Calu3 (cell line): ENCODE measurements around the gene ITCH. TPM values are rescaled to one million over a fixed set of nuclear protein-coding genes. Genes with fewer than 3 reads are reported as not detected.
"Not testable (repeated sequence)": the region's sequence is repeated elsewhere in the genome, so short reads cannot be mapped to it uniquely, and the experiment has no call there.

Source experiments
- BruUV-seq: library from RNA; stranded (reverse); fragments of 400-500 nt; replicated peaks from 2 replicates; lab custom pipeline; 2021; lab: Mats Ljungman, UMichigan
- CTCF ChIA-PET: fragments of 300-600 bp; sonication (Branson Sonifier 250); formaldehyde crosslinking; loops from one replicate; lab custom pipeline; 2022; ENCODE audit warnings: antibody characterized with exemption; lab: Charles Lee
- DNase-seq: peaks from one replicate; pipeline ENCODE4 v3.0.0; 2022
- H3K27ac Mint-ChIP-seq: one replicate; pipeline ENCODE4 v1.8.0; 2022; ENCODE audit warnings: mixed read lengths; ENCODE audit not compliant: unreplicated experiment
- H3K27me3 Mint-ChIP-seq: one replicate; pipeline ENCODE4 v1.8.0; 2022; ENCODE audit warnings: mixed read lengths; ENCODE audit not compliant: unreplicated experiment
- H3K36me3 Mint-ChIP-seq: one replicate; pipeline ENCODE4 v1.8.0; 2022; ENCODE audit warnings: mild to moderate bottlenecking, moderate library complexity, mixed read lengths; ENCODE audit not compliant: insufficient read depth, unreplicated experiment
- H3K4me1 Mint-ChIP-seq: one replicate; pipeline ENCODE4 v1.8.0; 2022; ENCODE audit warnings: mild to moderate bottlenecking, low read depth, mixed read lengths; ENCODE audit not compliant: unreplicated experiment
- H3K4me3 Mint-ChIP-seq: one replicate; pipeline ENCODE4 v1.8.0; 2022; ENCODE audit warnings: mild to moderate bottlenecking, low read depth, moderate library complexity, mixed read lengths; ENCODE audit not compliant: unreplicated experiment
- H3K9me3 Mint-ChIP-seq: one replicate; pipeline ENCODE4 v1.8.0; 2022; ENCODE audit warnings: low read depth, mixed read lengths; ENCODE audit not compliant: unreplicated experiment
- CTCF ChIP-seq: fragments of 200-600 bp; IDR thresholded peaks from one replicate; pipeline ENCODE4 v1.8.0; 2022; ENCODE audit warnings: antibody characterized with exemption; ENCODE audit not compliant: unreplicated experiment
- intact Hi-C: fragments of 100-400 bp; cut with micrococcal nuclease; formaldehyde crosslinking; loops from one replicate; pipeline ENCODE4 v1.10.0; 2022; ENCODE audit not compliant: unreplicated experiment
- total RNA-seq: library from RNA; stranded (reverse); gene quantifications from 2 replicates; pipeline ENCODE4 v1.2.3, GENCODE V29; 2022

The ITCH gene
- total RNA-seq, 1 experiment from 2014 or later = 91.6 TPM

- Mint-ChIP-seq H3K27me3 (no peaks in the 10 kb centered on the region), H3K36me3 (peaks cover 61% of the 10 kb centered on the region), H3K9me3 (no peaks in the 10 kb centered on the region), H3K4me3 (no peak overlapping the region), H3K27ac (no peak overlapping the region), H3K4me1 (peaks cover 50% of the 10 kb centered on the region)
- BruUV-seq = no TSS peak
- CTCF ChIA-PET = interaction anchor here (1.0 kb wide), 1 partner anchor 9 kb away, joined by 3 read pairs; no protein-coding TSS in a partner anchor
- no peak for DNase-seq
- intact Hi-C loops = no loop called here
- TF ChIP-seq CTCF = no peak
Observed at GRCh38 chr20:34367155-34367554, 4.1 kb downstream of the ITCH start.

- H3K27ac Mint-ChIP-seq, H3K9me3 Mint-ChIP-seq, H3K27me3 Mint-ChIP-seq, BruUV-seq, intact Hi-C loops, DNase-seq, H3K4me3 Mint-ChIP-seq: not testable (repeated sequence)
- H3K4me1 Mint-ChIP-seq = peaks cover 42% of the 10 kb centered on the region
- CTCF ChIA-PET = interaction anchor here (0.7 kb wide), 2 partner anchors 62 to 83 kb away, joined by 3 read pairs; no protein-coding TSS in a partner anchor
- H3K36me3 Mint-ChIP-seq = peaks cover 63% of the 10 kb centered on the region
Observed at GRCh38 chr20:34367911-34368310, 4.8 kb downstream of the ITCH start.

- TF ChIP-seq CTCF = no peak
- no TSS peak for BruUV-seq
- H3K27me3 Mint-ChIP-seq = no peaks in the 10 kb centered on the region
- H3K9me3 Mint-ChIP-seq = no peaks in the 10 kb centered on the region
- no peak overlapping the region for H3K4me3 Mint-ChIP-seq
- peaks cover 63% of the 10 kb centered on the region for H3K36me3 Mint-ChIP-seq
- H3K27ac Mint-ChIP-seq = peak overlapping the region; percentile 40
- intact Hi-C loops = no loop called here
- DNase-seq = no peak
- H3K4me1 Mint-ChIP-seq = peaks cover 42% of the 10 kb centered on the region
- CTCF ChIA-PET = interaction anchor here (0.9 kb wide), 1 partner anchor 56 kb away, joined by 5 read pairs; no protein-coding TSS in a partner anchor
Observed at GRCh38 chr20:34368547-34368946, 5.5 kb downstream of the ITCH start.

- no peak for DNase-seq
- no TSS peak for BruUV-seq
- H3K27me3 Mint-ChIP-seq = no peaks in the 10 kb centered on the region
- no peak for TF ChIP-seq CTCF
- CTCF ChIA-PET = interaction anchor here (0.7 to 0.9 kb wide), 2 partner anchors 16 to 56 kb away, joined by 5 read pairs; no protein-coding TSS in a partner anchor
- H3K9me3 Mint-ChIP-seq = no peaks in the 10 kb centered on the region
- H3K4me3 Mint-ChIP-seq = no peak overlapping the region
- peaks cover 63% of the 10 kb centered on the region for H3K36me3 Mint-ChIP-seq
- intact Hi-C loops = no loop called here
- no peak overlapping the region for H3K27ac Mint-ChIP-seq
- peaks cover 42% of the 10 kb centered on the region for H3K4me1 Mint-ChIP-seq
Observed at GRCh38 chr20:34369265-34369664, 6.2 kb downstream of the ITCH start.

GRCh38 chr20:34370062-34370461 lies 7.0 kb downstream of the ITCH start:
- no peak overlapping the region for H3K4me3 Mint-ChIP-seq
- H3K4me1 Mint-ChIP-seq = peaks cover 42% of the 10 kb centered on the region
- DNase-seq = no peak
- H3K9me3 Mint-ChIP-seq = no peaks in the 10 kb centered on the region
- H3K36me3 Mint-ChIP-seq = peaks cover 65% of the 10 kb centered on the region
- CTCF ChIA-PET = interaction anchor here (0.7 kb wide), 2 partner anchors 15 to 106 kb away, joined by 5 to 7 read pairs; no protein-coding TSS in a partner anchor
- TF ChIP-seq CTCF = no peak
- H3K27ac Mint-ChIP-seq = no peak overlapping the region
- intact Hi-C loops = no loop called here
- H3K27me3 Mint-ChIP-seq = no peaks in the 10 kb centered on the region
- no TSS peak for BruUV-seq
